NT2/D1 (cell line): Measurements from ENCODE around the gene DOCK1.

Experiments used
- SUZ12 ChIP-seq: IDR thresholded peaks from 2 replicates; pipeline ENCODE4 v1.6.1; 2011; ENCODE audit not compliant: insufficient read length, insufficient read depth; ENCODE audit errors: extremely low read depth
- YY1 ChIP-seq: IDR thresholded peaks from 2 replicates; pipeline ENCODE4 v1.6.1; 2011; ENCODE audit not compliant: insufficient read length, insufficient read depth
- ZNF274 ChIP-seq: IDR thresholded peaks from 2 replicates; pipeline ENCODE4 v1.6.1; 2011; ENCODE audit warnings: mild to moderate bottlenecking, low read depth, low read length

DNA sequence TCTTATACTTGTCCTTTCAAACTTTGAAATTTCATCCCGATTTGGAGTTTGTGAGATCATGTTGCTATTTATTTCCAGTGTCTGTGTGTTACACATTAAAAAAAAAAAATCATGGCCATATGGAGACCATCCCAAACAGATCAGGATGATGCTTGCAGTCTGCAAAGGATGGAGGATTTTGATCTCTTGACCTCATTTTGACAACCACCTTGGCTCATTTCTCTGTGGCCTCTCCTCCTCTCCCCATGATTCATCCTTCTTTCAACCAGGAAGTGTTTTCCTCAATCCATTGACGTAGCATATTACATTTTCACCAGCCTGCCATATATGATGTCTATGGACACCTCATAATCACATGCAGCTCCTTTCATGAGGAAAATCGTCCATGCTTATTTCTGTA lies 360.1 kb downstream of the DOCK1 start:
- no peak for TF ChIP-seq ZNF274
- no peak for TF ChIP-seq YY1
- TF ChIP-seq SUZ12, result no peak
